AG09309 (cell line): Measurements from ENCODE around the gene BST1.

ENCODE experiments used
- DNase-seq: peaks from one replicate; pipeline ENCODE4 v3.0.0-alpha.2; 2010; ENCODE audit warnings: low read depth
- H3K4me3 ChIP-seq: 2 replicates; pipeline ENCODE4 v1.5.1; 2011; ENCODE audit warnings: mild to moderate bottlenecking, low read depth, low read length, moderate library complexity; ENCODE audit not compliant: control insufficient read depth
- CTCF ChIP-seq: IDR thresholded peaks from 2 replicates; pipeline ENCODE4 v1.5.1; 2011; ENCODE audit warnings: mild to moderate bottlenecking, low read depth, low read length, inconsistent platforms; ENCODE audit not compliant: insufficient read depth, control insufficient read depth; ENCODE audit errors: missing control alignments

Gene BST1

GRCh38 chr4:15740764-15741404, 38.0 kb downstream of the BST1 start:
- H3K4me3 ChIP-seq: no peak overlapping the region
- DNase-seq: no peak
- no peak for TF ChIP-seq CTCF

GRCh38 chr4:15742083-15742582, 39.3 kb downstream of the BST1 start:
- no peak overlapping the region for H3K4me3 ChIP-seq
- no peak for DNase-seq
- TF ChIP-seq CTCF: no peak

GRCh38 chr4:15742637-15743036, 39.8 kb downstream of the BST1 start:
- no peak for TF ChIP-seq CTCF
- no peak overlapping the region for H3K4me3 ChIP-seq
- DNase-seq: no peak

GRCh38 chr4:15744016-15744545, 41.2 kb downstream of the BST1 start:
- no peak for DNase-seq
- no peak overlapping the region for H3K4me3 ChIP-seq
- TF ChIP-seq CTCF: no peak

GRCh38 chr4:15746110-15746509, 43.2 kb downstream of the BST1 start:
- no peak for DNase-seq
- TF ChIP-seq CTCF: no peak
- no peak overlapping the region for H3K4me3 ChIP-seq

- DNase-seq: no peak
- no peak for TF ChIP-seq CTCF
- no peak overlapping the region for H3K4me3 ChIP-seq
Measured at GRCh38 chr4:15749001-15749400, 46.1 kb downstream of the BST1 start.
